Measurements from ENCODE around the gene BLVRB. TPM values are rescaled to one million over a fixed set of nuclear protein-coding genes. Genes with fewer than 3 reads are reported as not detected.
A peak's percentile ranks its signal among the peaks of the same experiment; 100 is the strongest.
"Not testable (repeated sequence)": the region's sequence is repeated elsewhere in the genome, so short reads cannot be mapped to it uniquely, and the experiment has no call there.

Gene BLVRB
- total RNA-seq, 1 donor from 2014 or later, result 107 TPM

GRCh38 chr19:40486017-40486416, 20.5 kb upstream of the BLVRB start:
- no peak for DNase-seq

GRCh38 chr19:40475878-40476644, 10.5 kb upstream of the BLVRB start:
- not testable (repeated sequence) for DNase-seq

- DNase-seq, result no peak
Observed at GRCh38 chr19:40474737-40475136, 9.2 kb upstream of the BLVRB start.

- DNase-seq, result no peak
Observed at GRCh38 chr19:40472516-40472915, 7.0 kb upstream of the BLVRB start.

GRCh38 chr19:40471111-40471510, 5.6 kb upstream of the BLVRB start:
- no peak for DNase-seq

GRCh38 chr19:40469011-40469410, 3.5 kb upstream of the BLVRB start:
- DNase-seq, result no peak

- DNase-seq, result no peak
Observed at GRCh38 chr19:40466985-40467734, 1.6 kb upstream of the BLVRB start, which contains the start of gene SPTBN4. Gene SPTBN4 (plus strand): TSS chr19:40467001. CDS start chr19:40472622, 5,621 bp downstream.

GRCh38 chr19:40466219-40466984, 857 bp upstream of the BLVRB start:
- DNase-seq, result peak; percentile 55

GRCh38 chr19:40465025-40465556, 454 bp downstream of the BLVRB start:
- DNase-seq, result peak; percentile 55

- DNase-seq, result peak; percentile 70
Observed at GRCh38 chr19:40464059-40465024, 1.2 kb downstream of the BLVRB start.

- not testable (repeated sequence) for DNase-seq
Observed at GRCh38 chr19:40463587-40464037, 1.9 kb downstream of the BLVRB start.

- DNase-seq, result no peak
Observed at GRCh38 chr19:40461669-40462221, 3.8 kb downstream of the BLVRB start.

GRCh38 chr19:40460185-40460584, 5.4 kb downstream of the BLVRB start:
- DNase-seq, result no peak

- DNase-seq, result no peak
Observed at GRCh38 chr19:40458597-40458974, 7.0 kb downstream of the BLVRB start.

- no peak for DNase-seq
Observed at GRCh38 chr19:40457953-40458596, 7.5 kb downstream of the BLVRB start.

- no peak for DNase-seq
Observed at GRCh38 chr19:40457048-40457447, 8.5 kb downstream of the BLVRB start.

- DNase-seq, result not testable (repeated sequence)
Observed at GRCh38 chr19:40453943-40454342, 11.6 kb downstream of the BLVRB start.

GRCh38 chr19:40453151-40453735, 12.3 kb downstream of the BLVRB start:
- no peak for DNase-seq

GRCh38 chr19:40452016-40452415, 13.5 kb downstream of the BLVRB start:
- no peak for DNase-seq

- no peak for DNase-seq
Observed at GRCh38 chr19:40450664-40451063, 14.9 kb downstream of the BLVRB start.

Data from skin of body (tissue), 2 donors.